Lower lobe of right lung (tissue), 2 donors: ENCODE measurements around the gene BARHL2. TPM values are rescaled to one million over a fixed set of nuclear protein-coding genes. Genes with fewer than 3 reads are reported as not detected.

Source experiments
- ATAC-seq, 2 donors: fragments of 200-7000 bp; cut with Tn5 transposase; one replicate each; pipeline ENCODE4 v1.9.1; 2020 to 2022; ENCODE audit warnings: mild to moderate bottlenecking in 2 of 2, moderate library complexity in 2 of 2
- DNase-seq: peaks from one replicate; pipeline ENCODE4 v3.0.0-alpha.2; 2020
- H3K27ac ChIP-seq: fragments of 200-600 bp; one replicate; pipeline ENCODE4 v1.8.0; 2022
- H3K27me3 ChIP-seq: fragments of 200-600 bp; one replicate; pipeline ENCODE4 v1.8.0; 2022; ENCODE audit warnings: low read depth
- H3K36me3 ChIP-seq: fragments of 200-600 bp; one replicate; pipeline ENCODE4 v1.8.0; 2022; ENCODE audit warnings: mild to moderate bottlenecking
- H3K4me1 ChIP-seq: fragments of 200-600 bp; one replicate; pipeline ENCODE4 v1.8.0; 2022
- H3K4me3 ChIP-seq: fragments of 200-600 bp; one replicate; pipeline ENCODE4 v1.8.0; 2022; ENCODE audit warnings: mild to moderate bottlenecking
- H3K9me3 ChIP-seq: fragments of 200-600 bp; one replicate; pipeline ENCODE4 v1.8.0; 2022
- CTCF ChIP-seq: fragments of 200-600 bp; IDR thresholded peaks from one replicate; pipeline ENCODE4 v1.8.0; 2022; ENCODE audit warnings: antibody characterized with exemption, mild to moderate bottlenecking
- intact Hi-C: fragments of 100-400 bp; cut with DNase I; formaldehyde crosslinking; loops from one replicate; pipeline ENCODE4 v1.11.0; 2022
- total RNA-seq: library from RNA; stranded (reverse); fragmentation: NEBNext Ultra II Directional; extraction: Animal tissue kit (Norgen Biotek cat#: 25700); gene quantifications from one replicate; pipeline ENCODE4 v1.2.1, GENCODE V29; 2021
- donor health status: DM: no; HTN: yes; CAD: no; lungs with severe emphysema.

BARHL2 gene
- total RNA-seq, 1 donor from 2014 or later = not detected

GRCh38 chr1:90731382-90732050, 14.4 kb upstream of the BARHL2 start:
- no peak overlapping the region for H3K27ac ChIP-seq
- TF ChIP-seq CTCF = no peak
- intact Hi-C loops = no loop called here
- no peak for DNase-seq
- peaks cover 22% of the 10 kb centered on the region for H3K4me1 ChIP-seq
- no peaks in the 10 kb centered on the region for H3K36me3 ChIP-seq
- no peaks in the 10 kb centered on the region for H3K9me3 ChIP-seq
- H3K4me3 ChIP-seq = no peak overlapping the region
- ATAC-seq = no peak
- H3K27me3 ChIP-seq = peaks cover 76% of the 10 kb centered on the region

DNA sequence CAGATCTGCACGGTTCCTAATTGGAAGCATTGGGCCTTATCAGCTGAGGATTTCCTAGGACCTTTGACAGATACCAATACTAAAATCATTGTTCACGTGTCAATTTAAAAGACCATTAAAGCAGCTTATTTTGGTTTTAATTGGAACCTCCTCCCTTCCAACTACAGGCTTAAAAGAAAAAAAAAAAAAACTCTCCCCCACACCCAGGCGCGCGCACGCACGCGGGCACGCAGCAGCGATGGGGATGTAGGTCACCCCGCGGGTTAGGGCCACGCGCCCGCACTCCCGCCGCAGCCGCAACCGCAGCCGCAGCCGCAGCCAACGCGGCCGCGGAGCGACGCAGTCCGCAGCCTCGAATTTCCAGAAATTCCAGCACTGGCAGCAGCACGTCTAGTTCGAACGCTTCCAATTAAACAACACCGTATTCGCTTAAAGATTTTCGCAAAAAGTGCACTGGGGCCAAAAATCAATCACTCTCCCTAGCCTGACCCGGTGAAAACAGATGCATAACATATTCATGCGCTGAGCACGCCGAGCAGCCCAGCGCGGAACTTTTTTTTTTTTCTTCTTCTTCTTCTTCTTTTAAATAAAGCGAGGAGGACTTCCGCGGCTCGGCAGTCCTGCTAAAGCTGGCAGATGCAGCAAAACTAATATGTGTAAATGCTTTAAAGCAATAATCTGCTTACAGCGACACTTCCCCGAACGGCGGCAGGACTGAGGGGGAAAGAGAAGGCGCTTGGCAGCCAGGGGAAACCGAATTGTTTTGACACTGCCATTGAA, 13.3 kb upstream of the BARHL2 start:
- DNase-seq (no peak), ATAC-seq (no peak)
- Histone ChIP-seq H3K4me1 (peaks cover 33% of the 10 kb centered on the region), H3K27ac (no peak overlapping the region), H3K4me3 (peak overlapping the region; percentile 22), H3K36me3 (no peaks in the 10 kb centered on the region), H3K9me3 (no peaks in the 10 kb centered on the region), H3K27me3 (peaks cover 83% of the 10 kb centered on the region)
- intact Hi-C loops = no loop called here
- TF ChIP-seq CTCF = no peak

DNA sequence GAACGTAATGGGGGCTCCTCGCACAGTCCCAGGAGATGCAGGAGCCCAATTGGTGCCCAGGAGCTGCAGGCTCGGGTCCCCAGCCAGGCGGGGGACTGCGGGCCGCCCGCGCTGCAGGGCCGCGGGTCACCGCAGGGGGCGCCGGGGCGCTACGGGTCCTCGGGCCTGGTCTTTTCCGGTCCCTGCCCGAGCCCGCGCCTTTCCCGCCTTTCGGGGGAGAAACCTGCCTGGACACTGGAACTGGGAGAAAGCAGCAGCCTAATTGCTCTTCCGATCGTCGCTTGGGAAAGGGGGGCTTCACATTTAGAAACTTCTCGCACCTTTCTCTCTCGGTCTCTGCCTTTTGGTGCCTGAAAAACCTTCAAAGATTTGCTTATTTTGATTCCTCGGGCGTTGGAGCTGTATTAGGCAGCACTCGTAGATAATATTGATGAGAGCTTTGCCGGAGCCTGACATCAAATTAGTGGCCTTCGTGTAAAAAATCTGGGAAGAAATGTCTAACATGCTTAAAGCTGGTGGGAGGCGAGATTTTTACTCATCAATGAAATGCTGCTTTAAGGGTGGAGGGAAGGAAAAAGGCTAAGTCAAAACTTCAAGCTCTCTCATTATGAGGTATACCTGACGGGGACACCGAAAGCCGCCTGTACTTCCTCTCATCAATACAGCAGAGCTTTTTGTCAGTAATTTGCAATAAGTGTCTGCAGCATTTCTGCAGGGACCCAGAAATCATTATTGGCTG, 12.6 kb upstream of the BARHL2 start:
- Histone ChIP-seq H3K4me3 (no peak overlapping the region), H3K9me3 (no peaks in the 10 kb centered on the region), H3K4me1 (peaks cover 41% of the 10 kb centered on the region), H3K36me3 (no peaks in the 10 kb centered on the region), H3K27me3 (peaks cover 90% of the 10 kb centered on the region), H3K27ac (no peak overlapping the region)
- peak; percentile 25 for TF ChIP-seq CTCF
- ATAC-seq = no peak
- DNase-seq = no peak
- intact Hi-C loops = no loop called here

- no peak overlapping the region for H3K4me3 ChIP-seq
- intact Hi-C loops = no loop called here
Observed at GRCh38 chr1:90728502-90729287, 11.6 kb upstream of the BARHL2 start.

More at GRCh38 chr1:90728502-90729287, 11.6 kb upstream of the BARHL2 start:
- Histone ChIP-seq H3K4me1 (peaks cover 47% of the 10 kb centered on the region), H3K27me3 (peaks cover 94% of the 10 kb centered on the region), H3K36me3 (no peaks in the 10 kb centered on the region), H3K9me3 (no peaks in the 10 kb centered on the region), H3K27ac (no peak overlapping the region)
- TF ChIP-seq CTCF = no peak
- ATAC-seq = no peak
- DNase-seq = no peak
